Stimulated activated CD8-positive, alpha-beta memory T cell treated with anti-CD3 and anti-CD28 coated beads, Interleukin-15, amount 100 ng/mL, for 24 hours (primary cell): ENCODE data around the gene ATP4B.

Experiments used
- DNase-seq: peaks from one replicate; pipeline ENCODE4 v3.0.0-alpha.2; 2020; ENCODE audit warnings: low read depth

Gene ATP4B

DNA sequence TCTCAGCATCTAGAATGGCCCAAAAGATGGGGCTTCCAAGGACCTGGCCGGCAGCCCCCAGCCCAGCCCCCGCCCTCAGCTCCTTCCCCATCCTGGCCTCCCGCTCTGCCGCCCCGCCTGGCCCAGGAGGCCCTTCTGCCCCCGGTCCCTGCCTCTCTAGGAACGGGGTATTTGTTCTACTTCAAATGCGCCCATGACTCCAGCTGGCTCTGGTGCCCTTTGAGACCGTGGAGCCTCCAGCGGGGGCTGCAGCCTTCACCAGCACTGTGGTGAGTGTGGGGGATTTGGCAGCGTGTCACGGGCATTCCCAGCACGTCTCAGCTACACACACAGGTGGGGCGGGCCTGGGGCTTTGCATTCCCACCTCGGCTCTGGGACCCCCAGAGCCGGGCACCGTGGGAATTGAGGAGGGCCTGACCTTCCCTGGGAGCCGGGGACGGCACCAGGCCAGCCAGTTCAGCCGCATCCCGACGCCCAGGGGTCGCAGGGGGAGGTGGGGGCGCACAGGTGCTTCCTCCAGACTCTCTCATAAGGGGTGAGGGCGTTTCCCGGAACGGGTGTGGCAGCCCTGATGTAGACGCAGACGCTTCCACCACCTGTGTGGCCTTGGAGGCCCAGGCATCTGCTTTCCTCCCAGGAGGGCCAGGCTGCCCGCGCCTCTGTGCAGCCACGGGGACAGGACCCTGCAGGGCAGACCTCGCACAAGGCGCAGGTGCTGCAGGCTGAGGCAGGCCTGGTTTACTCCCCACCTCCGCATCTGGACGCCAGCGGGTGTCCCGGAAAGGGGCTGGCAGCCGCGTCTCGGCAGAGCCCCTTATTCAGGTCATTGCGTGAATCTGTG lies 947 bp downstream of the ATP4B start:
- no peak for DNase-seq

DNA sequence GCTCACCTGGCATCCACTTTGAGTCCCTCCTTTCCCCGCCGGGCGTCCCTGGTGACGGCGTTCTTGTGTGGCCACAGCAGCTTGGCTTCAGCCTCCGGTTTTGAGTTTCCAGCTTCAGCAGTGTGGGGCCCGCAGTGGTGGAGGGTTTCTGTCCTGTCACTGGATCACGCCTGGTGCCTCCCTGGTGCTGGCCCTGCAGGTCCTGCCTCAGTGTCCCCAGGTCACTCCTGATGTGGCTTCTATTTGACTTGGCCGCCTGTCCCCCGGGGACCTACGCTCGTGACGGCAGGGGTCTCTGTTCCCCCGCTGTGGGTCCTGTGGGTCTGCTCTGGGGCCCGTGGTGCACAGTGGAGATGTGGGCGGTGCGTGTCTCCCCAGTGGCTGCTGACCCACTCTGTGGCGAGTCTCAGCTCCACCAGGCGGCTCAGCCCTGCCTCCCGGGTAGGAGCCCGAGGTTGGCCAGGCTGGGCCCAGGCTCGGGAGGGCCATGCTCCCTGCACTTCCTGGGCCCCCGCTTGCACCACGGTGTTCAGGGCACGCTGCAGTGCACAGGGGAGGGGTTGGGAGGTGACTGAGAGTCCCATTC lies 1.9 kb downstream of the ATP4B start:
- no peak for DNase-seq

DNA sequence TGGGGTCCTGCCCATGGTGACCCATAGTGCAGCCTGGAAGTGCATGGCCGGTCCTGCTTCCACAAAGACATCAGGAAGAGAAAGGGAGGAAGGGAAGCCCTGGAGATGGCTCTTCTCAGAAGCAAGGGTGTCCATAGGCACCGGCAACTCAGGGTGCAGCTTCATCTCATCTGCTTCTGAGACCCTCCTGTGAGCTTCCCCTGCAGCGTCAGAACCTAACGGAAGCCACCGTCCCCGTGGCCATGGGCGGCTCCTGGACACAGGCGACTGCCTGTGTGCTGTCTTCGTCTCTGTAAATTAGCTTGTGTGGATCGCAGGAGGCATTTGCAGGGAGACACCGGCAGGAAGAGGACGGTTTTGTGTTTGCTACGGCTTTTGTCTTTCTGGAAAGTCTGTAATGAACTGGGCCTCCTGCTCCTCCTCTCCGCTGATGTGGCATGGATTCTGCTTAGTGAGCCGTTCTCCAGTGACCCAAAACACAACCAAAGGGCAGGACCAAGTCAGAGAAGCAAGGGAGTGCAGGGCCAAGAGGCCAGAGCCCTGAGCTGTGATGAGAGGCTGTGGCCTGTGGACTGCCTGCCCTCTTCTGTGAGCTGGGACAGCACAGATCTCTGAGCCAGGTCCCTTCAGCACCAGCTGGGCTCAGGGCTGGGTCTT lies 2.5 kb downstream of the ATP4B start:
- no peak for DNase-seq

DNA sequence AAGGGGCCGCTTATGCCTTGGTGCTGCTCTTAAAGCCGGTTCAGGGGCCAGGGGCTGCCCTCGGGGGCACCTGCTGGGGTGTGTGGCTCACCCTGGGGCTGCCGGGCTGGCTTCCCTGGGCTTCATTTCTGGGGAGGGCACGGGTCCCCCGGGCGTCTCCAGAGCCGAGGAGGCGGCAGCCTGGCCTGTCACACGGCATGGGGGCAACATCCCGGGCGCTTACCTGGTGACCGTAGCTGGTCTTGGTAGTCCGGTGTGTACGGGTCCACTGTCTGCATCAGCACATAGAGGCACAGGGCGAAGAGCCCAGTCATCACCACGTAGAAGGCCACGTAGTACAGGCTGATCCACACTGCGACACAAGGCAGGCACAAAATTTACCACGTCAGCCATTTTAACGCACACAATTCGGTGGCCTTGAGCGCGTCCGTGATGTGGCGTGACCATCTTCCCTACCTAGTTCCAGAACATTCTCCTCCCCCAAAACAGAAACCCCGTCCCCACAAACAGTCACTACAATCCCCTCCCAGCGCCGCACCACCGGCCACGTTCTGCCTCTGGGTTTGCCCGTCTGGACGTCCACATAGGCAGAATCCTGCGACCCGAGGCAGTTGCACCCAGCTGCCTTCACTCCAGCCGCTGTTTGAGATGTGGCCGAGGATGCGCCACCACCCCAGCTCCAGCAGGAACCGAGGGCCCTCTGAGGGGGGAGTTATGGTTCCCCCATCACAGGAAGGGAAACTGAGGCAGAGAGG lies 3.2 kb downstream of the ATP4B start:
- DNase-seq, result no peak

DNA sequence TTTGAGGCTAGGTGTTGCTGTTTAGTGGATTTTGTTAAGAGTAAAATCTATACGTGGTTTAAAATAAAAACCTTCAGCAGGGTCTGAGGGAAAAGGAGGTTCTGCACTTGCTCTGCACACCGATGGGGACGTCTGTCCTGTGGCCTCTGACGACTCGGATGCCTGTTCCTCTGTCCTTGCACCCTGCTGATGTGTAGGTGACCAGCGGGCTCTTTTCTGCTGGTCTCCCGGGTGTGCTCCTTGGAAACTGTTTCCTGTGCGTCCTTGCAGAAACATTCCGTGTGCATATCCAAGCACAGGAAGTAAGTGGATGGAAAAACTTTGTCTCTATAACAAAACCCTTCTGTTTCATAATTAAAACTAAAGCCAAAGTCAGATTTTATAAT lies 3.8 kb downstream of the ATP4B start:
- no peak for DNase-seq

DNA sequence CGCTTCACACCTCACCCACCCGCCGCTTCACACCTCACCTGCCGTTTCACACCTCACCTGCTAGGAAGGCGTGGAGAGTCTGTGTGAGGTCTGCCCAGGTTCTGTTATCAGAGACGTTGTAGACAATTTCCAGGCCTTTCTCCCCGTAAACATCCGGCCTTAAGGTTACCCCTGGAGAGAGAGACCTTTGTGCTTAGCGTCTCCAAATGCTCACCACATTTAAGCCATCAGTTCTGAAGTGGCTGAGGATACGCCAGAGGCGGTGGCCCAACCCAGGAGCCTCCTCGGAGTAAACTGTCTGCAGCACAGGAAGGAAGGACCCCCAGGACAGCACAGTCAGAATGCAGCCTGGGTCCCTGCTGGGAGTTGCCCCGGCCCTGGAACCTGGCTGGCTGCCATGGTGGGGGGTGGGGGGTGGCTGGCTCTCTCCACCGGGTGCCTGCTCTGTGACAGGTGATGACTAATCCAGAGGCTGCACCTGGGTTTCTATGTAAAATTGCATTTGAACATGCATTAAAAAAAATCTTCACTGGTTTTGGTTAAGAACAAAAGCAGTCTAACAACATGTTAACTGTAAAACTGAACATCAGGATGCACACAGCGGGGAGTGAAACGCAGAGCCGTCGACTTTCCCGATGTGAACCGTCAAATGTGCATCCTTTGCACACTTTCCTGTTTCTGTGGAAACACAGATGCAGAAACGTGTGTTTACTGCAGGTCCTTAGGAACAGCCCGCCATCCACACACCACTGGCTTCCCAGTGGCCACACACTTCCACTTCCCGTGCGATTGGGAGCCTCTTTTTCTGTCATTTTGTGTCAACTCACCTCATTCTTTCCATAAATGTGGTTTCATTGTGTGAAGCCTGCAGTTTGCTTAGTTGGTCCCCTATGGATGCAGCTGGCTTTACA lies 4.5 kb downstream of the ATP4B start:
- no peak for DNase-seq

DNA sequence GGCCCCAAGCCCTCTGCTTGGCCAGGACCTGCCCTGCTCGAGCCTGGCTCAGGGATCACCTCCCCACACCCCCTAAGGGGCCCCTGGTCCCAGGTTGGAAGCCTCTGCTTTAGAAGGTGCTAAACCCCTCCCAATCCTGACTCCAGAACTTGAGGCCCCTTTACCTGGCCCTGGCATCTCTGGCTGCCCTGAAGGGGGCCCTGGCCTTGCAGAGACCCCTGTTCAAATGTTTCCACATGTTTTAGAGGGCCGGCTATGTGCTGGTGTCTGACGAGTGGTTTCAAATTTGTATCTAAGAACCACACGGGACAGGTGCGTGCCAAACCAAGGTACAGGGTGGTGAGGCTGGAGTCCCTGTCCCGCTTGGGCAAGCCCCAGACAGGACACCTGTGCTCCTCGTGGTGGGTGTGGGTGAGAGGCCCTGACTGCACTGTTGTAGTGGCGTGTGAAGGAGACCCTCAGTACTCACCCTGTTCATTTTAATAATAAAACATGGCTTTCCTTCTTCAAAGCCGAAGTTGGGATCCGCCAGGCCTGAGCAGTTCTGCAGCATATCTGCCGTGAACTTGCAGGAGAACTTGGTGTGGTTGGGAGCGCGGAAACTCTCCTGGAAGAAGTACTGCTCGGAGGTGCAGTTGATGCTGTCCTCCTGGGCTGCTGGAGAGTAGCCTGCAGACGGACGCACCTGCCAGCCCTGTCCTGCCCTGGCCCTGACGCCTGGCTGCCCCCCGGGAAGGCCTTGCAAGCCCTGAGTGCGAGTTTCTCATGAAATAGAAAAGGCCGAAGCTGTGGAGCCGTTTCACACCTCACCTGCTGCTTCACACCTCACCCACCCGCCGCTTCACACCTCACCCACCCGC lies 5.4 kb downstream of the ATP4B start:
- no peak for DNase-seq

DNA sequence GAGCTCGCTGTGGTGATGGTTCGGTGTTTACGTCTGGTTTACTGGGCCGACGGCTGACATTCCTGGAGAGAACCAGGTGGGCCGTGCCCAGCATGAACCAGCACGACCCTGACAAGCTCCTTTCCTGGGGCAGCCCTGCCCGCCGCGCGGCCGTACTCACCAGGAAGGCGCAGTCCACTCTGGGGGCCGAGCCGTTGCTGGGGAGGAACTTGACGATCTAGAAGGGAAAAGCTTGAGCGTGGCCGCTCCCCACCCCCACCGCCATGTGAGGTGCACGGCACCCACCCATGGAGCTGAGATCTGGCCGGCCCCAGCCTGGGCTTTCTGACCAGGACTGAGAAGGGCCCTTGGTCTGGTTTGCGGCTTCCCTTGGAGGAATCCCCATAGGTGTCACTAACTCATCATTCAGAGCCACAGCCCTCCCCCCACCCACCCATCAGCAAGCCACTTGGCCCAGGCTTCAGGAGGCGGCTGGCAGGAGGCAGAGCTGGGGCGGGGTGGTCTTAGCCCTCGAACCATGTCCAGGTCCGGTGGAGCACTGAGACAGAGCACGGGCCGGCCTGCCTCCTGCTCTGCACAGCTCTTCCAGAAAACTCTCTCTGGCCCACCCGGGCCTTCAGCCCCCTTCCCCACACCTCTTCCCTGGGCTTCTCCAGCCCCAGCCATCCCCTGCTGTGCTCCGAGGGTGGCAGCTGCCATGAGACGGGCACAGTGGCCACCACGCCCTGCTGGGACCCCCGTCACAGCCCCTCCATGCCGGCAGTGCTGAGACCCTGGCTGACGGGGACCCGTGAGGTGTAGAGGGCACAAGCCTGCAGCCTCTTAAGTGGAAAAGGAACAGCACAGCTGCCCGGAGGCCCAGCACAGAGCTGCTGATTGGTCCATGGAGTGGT lies 6.2 kb downstream of the ATP4B start:
- no peak for DNase-seq

DNA sequence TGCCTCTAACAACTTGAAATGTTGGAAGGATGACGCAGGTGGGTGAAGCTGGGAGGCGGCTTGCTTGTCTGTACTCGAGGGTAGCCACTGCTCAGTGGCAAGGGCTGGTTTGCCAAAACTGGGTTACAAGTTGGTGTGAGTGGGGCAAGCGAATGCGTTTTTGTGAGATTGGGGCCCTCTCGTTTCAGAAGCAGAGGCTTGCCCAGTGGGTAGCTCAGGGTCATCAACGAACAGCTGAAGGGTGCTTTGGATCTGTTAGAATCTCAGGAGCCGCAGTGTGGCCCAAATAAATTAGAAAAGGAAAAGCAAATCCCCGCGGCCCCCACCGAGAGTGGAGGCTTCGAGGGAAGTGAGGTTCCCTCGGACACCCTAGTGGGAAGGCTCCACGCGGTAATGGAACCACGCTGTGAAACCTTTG lies 7.3 kb downstream of the ATP4B start:
- DNase-seq, result no peak

DNA sequence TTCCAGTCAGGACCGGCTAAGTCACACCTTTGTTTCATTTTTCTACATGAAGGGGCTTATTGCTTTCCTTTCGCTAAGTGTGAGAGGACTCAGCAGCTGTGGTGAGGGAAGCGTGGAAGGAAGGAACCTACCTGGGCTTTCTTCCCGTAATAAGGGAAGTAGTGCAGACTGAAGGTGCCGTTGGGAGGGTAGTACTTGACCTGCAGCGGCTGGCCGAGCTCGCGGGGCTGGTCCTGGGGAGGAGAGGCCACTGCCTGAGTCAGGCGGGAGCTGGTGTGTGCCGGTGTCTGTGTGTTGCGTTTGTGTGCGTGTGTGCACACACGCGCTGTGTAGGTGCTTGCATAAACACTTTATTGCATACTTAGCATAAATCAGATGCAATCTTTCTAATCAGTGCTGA lies 7.7 kb downstream of the ATP4B start:
- no peak for DNase-seq

DNA sequence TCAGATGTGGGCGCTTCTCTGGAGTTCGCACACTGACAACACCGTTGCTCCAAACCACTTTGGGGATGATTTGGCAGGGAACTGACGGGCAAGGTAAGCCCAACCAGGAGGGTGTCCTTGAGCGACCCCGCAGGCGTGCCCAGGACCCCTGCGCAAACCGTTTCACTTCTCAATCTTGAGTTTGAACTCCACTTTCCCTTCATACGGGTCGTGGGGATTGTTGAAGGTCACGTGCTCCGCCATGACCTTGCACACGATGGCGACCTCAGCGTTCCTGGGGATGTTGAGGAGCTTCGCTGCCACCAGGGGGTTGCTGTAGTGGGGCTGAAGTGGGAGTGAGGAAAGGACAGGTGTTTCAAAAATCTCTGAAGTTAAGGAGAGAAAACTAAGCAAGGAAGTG lies 8.8 kb downstream of the ATP4B start:
- DNase-seq, result no peak

DNA sequence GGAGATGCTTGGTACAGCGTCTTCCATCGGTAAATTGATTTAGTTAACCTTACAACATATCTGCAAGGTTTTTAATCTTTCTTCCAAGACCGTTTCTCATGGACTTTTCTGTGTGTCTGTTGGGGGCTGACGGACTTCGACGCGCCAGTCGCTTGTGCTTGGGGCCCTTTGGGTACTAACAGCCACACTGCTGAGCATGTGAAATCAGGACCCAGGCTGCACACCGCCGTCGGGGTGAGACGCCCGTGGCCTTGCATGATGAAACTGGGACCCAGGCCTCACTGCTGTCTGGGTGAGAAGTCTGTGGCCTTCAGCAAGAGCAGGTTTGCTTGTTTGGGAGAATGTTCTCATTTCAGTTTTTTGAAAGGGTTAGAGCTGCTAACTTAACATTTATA lies 9.8 kb downstream of the ATP4B start:
- DNase-seq, result no peak

DNA sequence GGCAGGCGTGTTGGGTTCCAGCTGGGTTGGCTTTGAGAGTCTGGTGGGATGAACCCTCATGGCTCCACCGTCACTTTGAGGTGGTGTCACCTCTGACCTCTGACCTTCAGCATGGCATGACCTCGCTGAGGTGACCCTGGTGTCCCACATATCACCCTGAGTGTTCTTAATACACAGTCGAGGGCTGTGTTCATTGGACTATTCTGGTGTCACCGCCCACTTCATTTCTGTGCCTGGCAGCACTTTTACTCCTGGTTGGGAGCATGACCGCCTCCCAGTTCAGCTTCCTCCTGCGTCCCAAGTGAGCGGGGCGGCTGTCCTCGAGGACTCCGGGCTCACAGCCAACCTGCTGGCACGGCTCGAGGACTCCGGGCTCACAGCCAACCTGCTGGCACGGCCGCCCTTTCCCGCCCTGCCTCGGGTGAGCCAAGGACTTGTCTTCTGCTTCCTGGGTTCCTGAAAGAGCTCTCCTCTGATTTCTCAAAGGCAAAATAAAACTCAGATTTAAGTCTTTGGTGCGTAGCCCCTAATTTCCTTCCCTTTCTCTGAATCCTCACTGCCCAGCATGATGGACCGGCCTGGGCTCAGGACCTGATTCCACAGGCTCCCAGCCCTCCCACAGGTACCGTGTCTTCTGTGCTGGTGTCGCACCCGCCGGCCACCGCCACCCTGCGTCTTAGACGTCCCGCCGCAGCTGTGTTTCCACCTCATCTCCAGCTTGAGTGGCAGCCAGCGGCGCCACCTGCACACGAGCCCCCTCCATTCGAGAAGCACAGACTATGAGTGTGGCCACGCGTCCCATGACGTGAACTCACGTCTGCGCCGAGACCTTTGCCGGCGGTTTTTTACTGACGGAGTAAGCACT lies 10.4 kb downstream of the ATP4B start:
- no peak for DNase-seq

DNA sequence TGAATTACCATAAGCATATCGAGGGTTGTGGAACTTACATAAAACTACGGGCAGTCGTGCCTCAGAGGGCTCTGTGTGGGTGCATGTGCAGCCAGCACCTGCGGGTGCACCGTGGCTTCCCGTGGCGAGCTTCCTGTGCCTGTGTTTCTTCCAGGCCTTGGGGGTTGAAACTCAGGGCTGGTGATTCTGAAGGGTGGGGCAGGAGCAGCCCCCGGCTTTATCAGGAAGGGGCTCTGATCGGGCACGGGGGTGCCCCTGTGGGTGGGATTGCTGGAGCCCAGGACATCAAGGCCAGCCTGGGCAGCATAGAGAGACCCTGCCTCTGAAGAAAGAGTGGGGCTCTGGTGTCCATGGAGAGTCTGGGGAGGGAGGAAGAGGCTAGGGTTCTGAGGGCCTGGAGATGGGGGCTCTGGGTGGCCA lies 11.1 kb downstream of the ATP4B start:
- DNase-seq, result no peak

DNA sequence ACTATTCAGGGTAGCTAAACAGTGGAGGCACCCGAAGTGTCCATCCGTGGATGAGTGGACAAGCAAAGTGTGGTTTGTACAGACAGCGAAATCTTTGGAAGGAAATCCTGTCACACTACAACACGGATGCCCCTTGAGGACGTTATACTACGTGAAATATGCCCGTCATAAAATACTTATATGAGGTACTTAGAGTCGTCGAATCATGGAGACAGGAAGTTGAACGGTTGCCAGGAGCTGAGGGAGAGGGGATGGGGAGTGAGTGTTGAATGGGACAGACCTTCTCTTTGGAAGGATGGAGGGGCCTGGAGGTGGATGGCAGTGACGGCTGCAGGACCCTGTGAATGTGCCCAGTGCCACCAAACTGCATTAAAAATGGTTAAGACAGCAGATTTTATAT lies 11.6 kb downstream of the ATP4B start:
- DNase-seq, result no peak

DNA sequence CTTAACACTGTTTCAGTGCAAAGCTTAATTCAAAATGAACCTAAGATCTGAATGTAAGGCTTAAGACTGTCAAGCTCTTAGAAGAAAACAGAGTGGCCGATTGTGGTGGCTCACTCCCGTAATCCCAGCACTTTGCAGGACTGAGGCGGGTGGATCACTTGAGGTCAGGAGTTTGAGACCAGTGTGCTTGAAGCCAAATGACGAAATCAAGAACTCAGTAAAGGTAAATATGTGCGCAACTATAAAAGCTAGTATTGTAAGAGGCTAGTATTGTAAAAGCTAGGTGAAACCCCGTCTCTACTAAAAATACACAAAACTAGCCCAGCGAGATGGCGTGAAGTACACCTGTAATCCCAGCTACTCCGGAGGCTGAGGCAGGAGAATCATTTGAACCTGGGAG lies 12.7 kb downstream of the ATP4B start:
- DNase-seq, result no peak

DNA sequence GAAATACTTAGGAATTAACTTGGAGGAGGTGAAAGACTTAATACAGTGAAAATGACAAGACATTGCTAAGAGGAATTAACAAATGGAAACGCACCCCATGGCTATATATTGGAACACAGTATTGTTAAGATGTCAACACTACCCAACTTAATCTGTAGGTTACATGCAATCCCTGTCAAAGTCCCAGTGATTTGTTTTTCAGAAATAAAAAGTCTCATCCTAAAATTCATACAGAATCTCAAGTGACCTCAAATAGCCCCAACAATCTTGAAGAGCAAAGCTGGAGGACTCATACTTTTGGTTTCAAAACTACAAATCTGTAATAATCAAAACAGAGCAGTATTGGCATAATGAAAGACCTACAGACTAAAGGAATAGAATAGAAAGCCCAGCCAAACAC lies 13.2 kb downstream of the ATP4B start:
- no peak for DNase-seq

DNA sequence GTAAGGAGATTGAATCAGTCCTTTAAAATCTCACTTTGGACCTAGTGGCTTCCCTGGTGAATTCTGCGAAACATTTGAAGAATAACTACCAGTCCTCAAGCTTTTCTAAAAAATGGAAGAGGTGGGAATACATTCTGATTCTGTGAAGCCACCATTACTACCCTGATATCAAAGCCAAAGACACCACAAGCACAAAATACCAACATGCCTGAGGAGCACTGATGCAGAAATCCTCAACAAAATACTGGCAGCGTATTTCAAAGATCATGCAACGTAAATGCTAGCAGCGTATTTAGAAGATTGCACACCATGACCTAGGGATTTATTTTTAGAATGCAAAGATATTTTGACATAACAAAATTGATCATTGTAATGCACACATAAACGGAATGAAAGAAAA lies 14.4 kb downstream of the ATP4B start:
- DNase-seq, result no peak

DNA sequence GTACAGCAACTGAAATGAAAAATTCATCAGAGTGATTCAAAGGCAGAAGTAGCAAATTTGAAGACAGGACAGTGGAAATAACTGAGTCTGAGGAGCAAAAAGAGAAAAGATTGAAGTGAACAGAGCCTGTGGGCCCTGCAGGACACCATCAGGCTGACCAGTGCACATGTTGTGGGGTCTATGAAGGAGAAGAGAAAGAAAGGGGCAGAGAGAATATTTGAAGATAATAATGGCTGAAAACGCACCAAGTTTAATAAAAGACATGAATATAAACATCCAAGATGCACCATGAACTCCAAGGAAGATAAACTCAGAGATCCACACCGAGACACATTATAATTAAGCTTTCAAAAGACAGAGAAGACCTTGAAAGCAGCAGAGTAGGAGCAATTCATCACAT lies 15.4 kb downstream of the ATP4B start:
- no peak for DNase-seq
